PC-9 (cell line): ENCODE measurements around the gene OR10K2.

Experiments
- EZH2 ChIP-seq: fragments of 200-600 bp; sonication (generic); IDR thresholded peaks from 2 replicates; pipeline ENCODE4 v1.8.0; 2017; ENCODE audit warnings: antibody characterized with exemption, low read depth
- TF ChIP-seq, protein P1 (sequence below): fragments of 200-600 bp; sonication (generic); conservative IDR thresholded peaks from 2 replicates; pipeline ENCODE4 v1.6.1; 2017; ENCODE audit warnings: mixed run types, antibody characterized with exemption, mild to moderate bottlenecking, moderate library complexity

GRCh38 chr1:158458263-158458662 is 32.2 kb upstream of the OR10K2 start:
- TF ChIP-seq, protein P1, sequence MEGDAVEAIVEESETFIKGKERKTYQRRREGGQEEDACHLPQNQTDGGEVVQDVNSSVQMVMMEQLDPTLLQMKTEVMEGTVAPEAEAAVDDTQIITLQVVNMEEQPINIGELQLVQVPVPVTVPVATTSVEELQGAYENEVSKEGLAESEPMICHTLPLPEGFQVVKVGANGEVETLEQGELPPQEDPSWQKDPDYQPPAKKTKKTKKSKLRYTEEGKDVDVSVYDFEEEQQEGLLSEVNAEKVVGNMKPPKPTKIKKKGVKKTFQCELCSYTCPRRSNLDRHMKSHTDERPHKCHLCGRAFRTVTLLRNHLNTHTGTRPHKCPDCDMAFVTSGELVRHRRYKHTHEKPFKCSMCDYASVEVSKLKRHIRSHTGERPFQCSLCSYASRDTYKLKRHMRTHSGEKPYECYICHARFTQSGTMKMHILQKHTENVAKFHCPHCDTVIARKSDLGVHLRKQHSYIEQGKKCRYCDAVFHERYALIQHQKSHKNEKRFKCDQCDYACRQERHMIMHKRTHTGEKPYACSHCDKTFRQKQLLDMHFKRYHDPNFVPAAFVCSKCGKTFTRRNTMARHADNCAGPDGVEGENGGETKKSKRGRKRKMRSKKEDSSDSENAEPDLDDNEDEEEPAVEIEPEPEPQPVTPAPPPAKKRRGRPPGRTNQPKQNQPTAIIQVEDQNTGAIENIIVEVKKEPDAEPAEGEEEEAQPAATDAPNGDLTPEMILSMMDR, result no peak
- no peak for TF ChIP-seq EZH2
